Heart right ventricle (tissue), 16 donors: ENCODE results near the gene MAZ. TPM values are rescaled to one million over a fixed set of nuclear protein-coding genes. Genes with fewer than 3 reads are reported as not detected.
"Not testable (repeated sequence)": the region's sequence is repeated elsewhere in the genome, so short reads cannot be mapped to it uniquely, and the experiment has no call there.

Experiments
- ATAC-seq, 8 donors: fragments of 200-7000 bp; cut with Tn5 transposase; one replicate each; pipeline ENCODE4 v1.9.1; 2020; ENCODE audit warnings: mild to moderate bottlenecking in 8 of 8, moderate library complexity in 8 of 8, moderate number of reproducible peaks in 1 of 8
- DNase-seq, 2 donors: peaks; one replicate each; pipeline ENCODE4 v3.0.0-alpha.2; 2020
- H3K27ac ChIP-seq, 10 donors: fragments of 200-600 bp; sonication (generic) in 2 of 10; one replicate each; pipeline versions ENCODE4 v1.5.0 to v1.8.0; 2020 to 2022; ENCODE audit warnings: mild to moderate bottlenecking in 3 of 10
- H3K27me3 ChIP-seq, 7 donors: fragments of 200-600 bp; one replicate each; pipeline ENCODE4 v1.8.0; 2021 to 2022; ENCODE audit warnings: mild to moderate bottlenecking in 2 of 7
- H3K36me3 ChIP-seq, 9 donors: fragments of 200-600 bp; sonication (generic) in 1 of 9; one replicate each; pipeline versions ENCODE4 v1.5.0 to v1.8.0; 2020 to 2022; ENCODE audit warnings: mild to moderate bottlenecking in 2 of 9
- H3K4me1 ChIP-seq, 9 donors: fragments of 200-600 bp; sonication (generic) in 1 of 9; one replicate each; pipeline versions ENCODE4 v1.5.0 to v1.8.0; 2020 to 2022; ENCODE audit warnings: mild to moderate bottlenecking in 4 of 9
- H3K4me3 ChIP-seq, 10 donors: fragments of 200-600 bp; sonication (generic) in 2 of 10; one replicate each; pipeline versions ENCODE4 v1.5.0 to v1.8.0; 2020 to 2022; ENCODE audit warnings: mild to moderate bottlenecking in 7 of 10, moderate library complexity in 2 of 10
- H3K9me3 ChIP-seq, 11 donors: fragments of 200-600 bp in 10 of 11; sonication (generic) in 2 of 11; one replicate each; pipeline versions ENCODE4 v1.5.0 to v1.8.0; 2013 to 2022; ENCODE audit warnings: mild to moderate bottlenecking in 2 of 11, control low read depth in 1 of 11, moderate library complexity in 1 of 11
- WGBS, 2 donors: extraction: QIAGEN DNeasy Blood & Tissue Kit; methylation state at CpG; one replicate each; pipeline ENCODE4 v1.1.7; 2013; ENCODE audit warnings: inconsistent platforms in 1 of 2; 5-methylcytosine and 5-hydroxymethylcytosine counted together
- intact Hi-C, 10 donors: fragments of 100-400 bp; cut with DNase I; formaldehyde crosslinking; loops; one replicate each; pipeline versions ENCODE4 v1.11.1 to v1.14.2; 2022
- polyA plus RNA-seq, 2 donors: library from polyadenylated mRNA; stranded (reverse); fragments of 200-250 nt; gene quantifications; one replicate each; pipeline ENCODE4 v1.2.3, GENCODE V29; 2013
- total RNA-seq, 10 donors: library from RNA; stranded (reverse); fragmentation: NEBNext Ultra II Directional in 3 of 10; extraction: Animal tissue kit (Norgen Biotek cat#: 25700) in 3 of 10; gene quantifications; one replicate each; pipeline versions ENCODE4 v1.2.1 to v1.2.4, GENCODE V29; 2021 to 2023
- TF ChIP-seq, protein P1 (sequence below), 9 donors: fragments of 200-600 bp; sonication (generic) in 2 of 9; IDR thresholded peaks; one replicate each; pipeline versions ENCODE4 v1.5.0 to v1.8.0; 2021 to 2022; ENCODE audit warnings: antibody characterized with exemption in 9 of 9, mild to moderate bottlenecking in 5 of 9, moderate library complexity in 1 of 9
- donor health status: Arrhythmogenic right ventricular cardiomyopathy.
- donor health status: ischemic (EF 13 %, LVEDD 7.1; RV severe dilation, severe dysfunction).
- donor health status: healthy with polysubstance abuse.
- donor health status: DM: no; HTN: yes; CAD: no.
- donor health status: DM: no; HTN: no; CAD: no.
- donor health status: ischemic (EF 25% LVEDD 6.9; RV normal size, moderate dysfunction).
- donor health status: ischemic (EF 25% LVEDD 5.7; RV mildly dilated, moderate dysfunction).
- donor health status: healthy.
- donor health status: DM: yes; HTN: yes; CAD: no.
- donor health status: Ischemic cardiomyopathy.
- donor health status: ischemic (EF 35%, LVEDD 5.7; RV mildly dilated, moderate dysfunction).
- donor health status: nonischemic (EF 11% LVEDD 7.7; RV severe dilation, severe dysfunction).
- donor health status: DM: yes; HTN: yes; CAD: no.
- donor health status: PGD.
- donor health status: ischemic (EF 29% LVEDD 5.4; RV normal size, mild dysfunction).
- donor health status: nonischemic (EF 23%, LVEDD 6.1; RV moderate dilation, normal function).

Gene MAZ
- total and polyA plus RNA-seq, 12 donors: 44.2 to 115 (median 66.3) TPM

DNA sequence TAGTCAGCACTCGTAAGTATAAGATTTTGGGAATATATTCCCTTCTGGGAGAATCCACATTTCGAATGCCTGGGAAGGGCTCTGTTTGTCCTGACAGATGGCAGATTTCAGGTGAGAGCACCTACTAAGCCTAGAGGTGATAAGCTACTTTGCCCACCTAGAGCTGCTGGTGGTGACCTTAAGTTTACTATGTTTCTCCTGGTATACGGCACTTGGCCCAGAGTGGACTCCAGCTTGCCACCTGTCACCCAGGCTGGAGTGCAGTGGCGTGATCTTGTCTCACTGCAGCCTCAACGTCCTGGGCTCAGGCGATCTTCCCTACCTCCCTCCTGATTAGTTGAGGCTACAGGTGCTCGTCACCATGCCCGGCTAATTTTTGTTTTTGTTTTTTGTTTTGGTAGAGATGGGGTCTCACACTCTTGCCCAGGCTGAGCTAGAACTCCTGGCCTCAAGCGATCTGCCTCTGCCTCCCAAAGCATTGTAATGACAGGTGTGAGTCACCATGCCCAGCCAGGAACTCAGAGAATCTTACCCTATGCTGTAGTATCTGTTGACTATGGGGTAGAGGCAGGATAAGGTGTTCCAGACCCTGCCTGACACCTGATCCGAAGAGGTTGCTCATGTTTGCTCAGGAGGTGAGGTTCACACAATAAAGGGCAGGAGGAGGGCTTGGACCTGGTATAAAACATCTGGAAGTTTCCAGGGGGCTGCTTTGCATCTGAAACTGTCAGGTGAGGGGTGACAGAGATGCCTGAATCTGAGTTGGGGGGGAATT, 28.6 kb upstream of the MAZ start, which contains the start of gene ZG16:
Gene ZG16 (plus strand): TSS at position 681 of the 775 bp plus-strand sequence. CDS start 1,011 bp downstream, outside the sequence.
- TF ChIP-seq, protein P1, sequence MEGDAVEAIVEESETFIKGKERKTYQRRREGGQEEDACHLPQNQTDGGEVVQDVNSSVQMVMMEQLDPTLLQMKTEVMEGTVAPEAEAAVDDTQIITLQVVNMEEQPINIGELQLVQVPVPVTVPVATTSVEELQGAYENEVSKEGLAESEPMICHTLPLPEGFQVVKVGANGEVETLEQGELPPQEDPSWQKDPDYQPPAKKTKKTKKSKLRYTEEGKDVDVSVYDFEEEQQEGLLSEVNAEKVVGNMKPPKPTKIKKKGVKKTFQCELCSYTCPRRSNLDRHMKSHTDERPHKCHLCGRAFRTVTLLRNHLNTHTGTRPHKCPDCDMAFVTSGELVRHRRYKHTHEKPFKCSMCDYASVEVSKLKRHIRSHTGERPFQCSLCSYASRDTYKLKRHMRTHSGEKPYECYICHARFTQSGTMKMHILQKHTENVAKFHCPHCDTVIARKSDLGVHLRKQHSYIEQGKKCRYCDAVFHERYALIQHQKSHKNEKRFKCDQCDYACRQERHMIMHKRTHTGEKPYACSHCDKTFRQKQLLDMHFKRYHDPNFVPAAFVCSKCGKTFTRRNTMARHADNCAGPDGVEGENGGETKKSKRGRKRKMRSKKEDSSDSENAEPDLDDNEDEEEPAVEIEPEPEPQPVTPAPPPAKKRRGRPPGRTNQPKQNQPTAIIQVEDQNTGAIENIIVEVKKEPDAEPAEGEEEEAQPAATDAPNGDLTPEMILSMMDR (IDR thresholded peaks at IDR 0.05): no peak
- H3K4me1 ChIP-seq: peaks cover 0 to 3% (median 0%) of the 10 kb centered on the region in 9 donors
- no peaks in the 10 kb centered on the region for H3K36me3 ChIP-seq
- no peak within 1 kb of the TSS for H3K4me3 ChIP-seq
- H3K27ac ChIP-seq: no peak within 1 kb of the TSS
- intact Hi-C loops: loop anchor here in 1 of 10 donors (10.0 kb wide), 1 partner anchor 63 kb away; no protein-coding TSS in a partner anchor
- H3K9me3 ChIP-seq: no peaks in the 10 kb centered on the region
- no peak for DNase-seq
- 75 to 82% methylated on average over 10 of the region's 10 CpGs for WGBS, 2 donors
- peaks cover 0 to 31% (median 4%) of the 10 kb centered on the region in 7 donors for H3K27me3 ChIP-seq
- no peak for ATAC-seq

- ATAC-seq: no peak
- no peak for DNase-seq
- intact Hi-C loops: loop anchor here in 1 of 10 donors (10.0 kb wide), 1 partner anchor 65 kb away; no protein-coding TSS in a partner anchor
- TF ChIP-seq, protein P1 (IDR thresholded peaks at IDR 0.05): no peak
- peaks cover 0 to 31% (median 4%) of the 10 kb centered on the region in 7 donors for H3K27me3 ChIP-seq
- peaks cover 0 to under 1% (median 0%) of the 10 kb centered on the region in 9 donors for H3K4me1 ChIP-seq
- WGBS, 2 donors: 34 to 50% methylated on average over 10 of the region's 10 CpGs
- H3K4me3 ChIP-seq: no peak overlapping the region
- H3K9me3 ChIP-seq: no peaks in the 10 kb centered on the region
- no peaks in the 10 kb centered on the region for H3K36me3 ChIP-seq
- no peak overlapping the region for H3K27ac ChIP-seq
Observed at GRCh38 chr16:29779474-29779873, 26.9 kb upstream of the MAZ start.

GRCh38 chr16:29783094-29783953, 23.0 kb upstream of the MAZ start:
- peaks cover 0 to 27% (median 4%) of the 10 kb centered on the region in 7 donors for H3K27me3 ChIP-seq
- DNase-seq, ATAC-seq, H3K27ac ChIP-seq, H3K9me3 ChIP-seq, H3K4me3 ChIP-seq, H3K36me3 ChIP-seq: not testable (repeated sequence)
- intact Hi-C loops: loop anchor here in 1 of 10 donors (10.0 kb wide), 1 partner anchor 59 kb away; no protein-coding TSS in a partner anchor
- H3K4me1 ChIP-seq: peaks cover 0 to 13% (median 6%) of the 10 kb centered on the region in 9 donors
- WGBS, 2 donors: 77 to 82% methylated on average over 13 of the region's 13 CpGs

- 91 to 96% methylated on average over 2 of the region's 2 CpGs for WGBS, 2 donors
Observed at GRCh38 chr16:29784157-29784556, 22.2 kb upstream of the MAZ start.

More at GRCh38 chr16:29784157-29784556, 22.2 kb upstream of the MAZ start:
- no peaks in the 10 kb centered on the region for H3K36me3 ChIP-seq
- H3K9me3 ChIP-seq: no peaks in the 10 kb centered on the region
- peaks cover 0 to 13% (median 6%) of the 10 kb centered on the region in 9 donors for H3K4me1 ChIP-seq
- no peak overlapping the region for H3K4me3 ChIP-seq
- ATAC-seq: no peak
- intact Hi-C loops: loop anchor here in 1 of 10 donors (10.0 kb wide), 1 partner anchor 59 kb away; no protein-coding TSS in a partner anchor
- TF ChIP-seq, protein P1 (IDR thresholded peaks at IDR 0.05): no peak
- H3K27me3 ChIP-seq: peaks cover 0 to 21% (median 4%) of the 10 kb centered on the region in 7 donors
- no peak for DNase-seq
- H3K27ac ChIP-seq: no peak overlapping the region
